Kidney epithelial cell (primary cell): ENCODE data around the gene LGALS1. TPM values are rescaled to one million over a fixed set of nuclear protein-coding genes. Genes with fewer than 3 reads are reported as not detected.

Experiments
- DNase-seq: peaks from one replicate; pipeline ENCODE4 v3.0.0-alpha.2; 2010; ENCODE audit warnings: low read depth
- H3K27me3 ChIP-seq: 2 replicates; pipeline ENCODE4 v1.6.0; 2011; ENCODE audit warnings: low read length; ENCODE audit not compliant: control insufficient read depth, insufficient read depth
- H3K36me3 ChIP-seq: 2 replicates; pipeline ENCODE4 v1.5.1; 2011; ENCODE audit warnings: low read length; ENCODE audit not compliant: control insufficient read depth, insufficient read depth
- H3K4me3 ChIP-seq: 2 replicates; pipeline ENCODE4 v1.5.1; 2011; ENCODE audit warnings: low read depth, mild to moderate bottlenecking, control low read depth, low read length
- total RNA-seq: library from RNA; depleted of rRNA; stranded (reverse); fragments of >200 nt; gene quantifications from 2 replicates; pipeline ENCODE4 v1.2.3, GENCODE V29; 2015
- TF ChIP-seq, protein P1 (sequence below): IDR thresholded peaks from 2 replicates; pipeline ENCODE4 v1.5.1; 2011; ENCODE audit warnings: mild to moderate bottlenecking, moderate library complexity, low read length, control low read depth, inconsistent platforms; ENCODE audit not compliant: insufficient read depth, poor library complexity, severe bottlenecking

The LGALS1 gene
- total RNA-seq, 1 donor from 2014 or later, result 806 TPM

DNA sequence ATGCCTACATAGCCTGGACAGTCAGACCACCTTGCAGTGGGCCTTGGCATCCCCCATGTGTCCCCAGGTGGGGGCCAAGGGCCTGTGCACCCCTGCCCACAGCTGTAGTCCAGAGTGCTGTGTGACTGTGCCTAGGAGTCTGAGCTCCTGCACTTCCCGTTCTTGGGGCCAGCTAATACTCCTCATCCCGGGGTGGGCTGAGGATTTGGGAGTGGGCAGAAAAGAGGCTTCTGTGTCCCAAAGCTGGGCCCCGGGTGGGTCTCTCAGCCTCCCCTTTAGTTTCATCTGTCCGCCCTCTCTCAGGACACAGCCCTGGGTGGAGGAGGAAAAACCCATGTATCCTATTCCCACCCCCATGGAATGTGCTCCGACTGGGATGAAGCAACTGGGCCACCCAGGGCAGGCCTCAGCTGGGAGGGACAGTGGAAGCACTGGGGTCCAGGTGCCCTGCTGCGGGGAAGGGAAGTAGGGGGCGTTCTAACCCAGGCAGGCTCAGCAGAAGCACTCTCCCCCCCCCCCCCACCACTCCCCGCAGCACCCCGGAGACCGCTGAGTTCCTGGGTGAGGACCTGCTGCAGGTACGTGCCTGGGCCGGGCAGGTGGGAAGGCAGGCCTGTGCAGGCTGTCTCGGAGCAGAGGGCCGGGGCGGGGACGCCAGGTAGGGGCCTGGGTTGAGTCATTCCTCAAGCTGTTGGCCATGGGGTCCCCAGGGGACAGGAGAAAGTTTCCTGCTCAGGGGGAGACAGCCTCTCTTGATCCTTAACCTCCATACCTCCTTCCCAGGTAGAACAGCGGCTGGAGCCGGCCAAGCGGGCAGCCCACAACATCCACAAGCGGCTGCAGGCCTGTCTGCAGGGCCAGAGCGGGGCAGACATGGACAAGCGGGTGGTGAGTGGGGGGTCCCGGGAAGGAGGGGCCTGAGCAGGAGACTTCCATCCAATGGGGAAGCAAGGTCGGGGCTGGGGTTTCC lies 34.6 kb upstream of the LGALS1 start:
- TF ChIP-seq, protein P1, sequence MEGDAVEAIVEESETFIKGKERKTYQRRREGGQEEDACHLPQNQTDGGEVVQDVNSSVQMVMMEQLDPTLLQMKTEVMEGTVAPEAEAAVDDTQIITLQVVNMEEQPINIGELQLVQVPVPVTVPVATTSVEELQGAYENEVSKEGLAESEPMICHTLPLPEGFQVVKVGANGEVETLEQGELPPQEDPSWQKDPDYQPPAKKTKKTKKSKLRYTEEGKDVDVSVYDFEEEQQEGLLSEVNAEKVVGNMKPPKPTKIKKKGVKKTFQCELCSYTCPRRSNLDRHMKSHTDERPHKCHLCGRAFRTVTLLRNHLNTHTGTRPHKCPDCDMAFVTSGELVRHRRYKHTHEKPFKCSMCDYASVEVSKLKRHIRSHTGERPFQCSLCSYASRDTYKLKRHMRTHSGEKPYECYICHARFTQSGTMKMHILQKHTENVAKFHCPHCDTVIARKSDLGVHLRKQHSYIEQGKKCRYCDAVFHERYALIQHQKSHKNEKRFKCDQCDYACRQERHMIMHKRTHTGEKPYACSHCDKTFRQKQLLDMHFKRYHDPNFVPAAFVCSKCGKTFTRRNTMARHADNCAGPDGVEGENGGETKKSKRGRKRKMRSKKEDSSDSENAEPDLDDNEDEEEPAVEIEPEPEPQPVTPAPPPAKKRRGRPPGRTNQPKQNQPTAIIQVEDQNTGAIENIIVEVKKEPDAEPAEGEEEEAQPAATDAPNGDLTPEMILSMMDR, result no peak
- DNase-seq, result no peak
- H3K27me3 ChIP-seq, result no peaks in the 10 kb centered on the region
- H3K36me3 ChIP-seq, result no peaks in the 10 kb centered on the region
- peak overlapping the region; percentile 65 for H3K4me3 ChIP-seq

DNA sequence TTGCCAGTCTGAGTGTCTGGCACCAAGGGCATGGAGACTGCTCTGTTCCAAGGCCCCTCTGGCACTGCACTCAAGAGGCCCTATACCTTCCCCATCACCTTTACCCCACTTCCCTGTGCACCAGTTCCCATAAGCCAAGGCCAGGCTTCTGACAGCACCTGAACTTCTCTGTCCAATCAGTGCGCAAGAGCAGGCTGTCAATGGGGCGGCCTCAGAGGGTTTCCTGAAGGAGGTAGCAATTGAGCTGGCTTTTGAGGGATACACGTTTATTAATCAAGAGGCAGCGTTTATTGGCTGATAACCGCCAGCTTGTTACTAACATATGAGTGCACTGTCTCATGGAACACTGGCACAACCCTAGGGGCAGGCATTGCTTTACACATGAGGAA lies 33.9 kb upstream of the LGALS1 start:
- DNase-seq, result no peak
- Histone ChIP-seq H3K27me3 (no peaks in the 10 kb centered on the region), H3K4me3 (no peak overlapping the region), H3K36me3 (no peaks in the 10 kb centered on the region)
- TF ChIP-seq, protein P1, result no peak

DNA sequence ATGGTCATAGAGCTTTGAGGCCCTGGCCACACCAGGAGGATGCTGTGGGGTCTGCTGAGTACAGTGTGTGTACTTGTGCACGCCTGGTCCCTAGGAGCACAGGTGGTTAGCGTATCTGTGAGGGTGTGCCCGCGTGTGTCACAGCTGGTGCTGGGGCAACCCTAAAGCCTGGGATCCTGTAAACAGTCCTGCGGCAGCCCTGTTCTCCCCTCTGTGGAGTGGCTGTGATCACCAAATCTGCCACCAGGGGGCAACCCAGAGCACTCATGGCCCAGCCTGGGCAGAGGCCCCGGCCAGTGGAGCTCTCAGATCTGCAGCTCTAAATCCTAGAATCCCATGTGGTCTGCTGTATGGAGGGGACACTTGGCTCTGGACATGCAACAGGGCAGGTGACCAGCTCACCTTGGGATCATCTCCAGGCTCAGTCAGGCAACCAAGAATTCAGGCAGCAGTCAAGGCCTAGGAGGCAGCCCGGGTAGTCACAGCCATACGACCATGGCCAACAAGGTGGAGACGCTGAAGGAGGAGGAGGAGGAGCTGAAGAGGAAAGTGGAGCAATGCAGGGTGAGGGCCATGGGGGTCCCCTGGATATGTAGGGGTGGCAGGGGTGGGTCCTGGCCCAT lies 32.1 kb upstream of the LGALS1 start:
- no peak for DNase-seq

DNA sequence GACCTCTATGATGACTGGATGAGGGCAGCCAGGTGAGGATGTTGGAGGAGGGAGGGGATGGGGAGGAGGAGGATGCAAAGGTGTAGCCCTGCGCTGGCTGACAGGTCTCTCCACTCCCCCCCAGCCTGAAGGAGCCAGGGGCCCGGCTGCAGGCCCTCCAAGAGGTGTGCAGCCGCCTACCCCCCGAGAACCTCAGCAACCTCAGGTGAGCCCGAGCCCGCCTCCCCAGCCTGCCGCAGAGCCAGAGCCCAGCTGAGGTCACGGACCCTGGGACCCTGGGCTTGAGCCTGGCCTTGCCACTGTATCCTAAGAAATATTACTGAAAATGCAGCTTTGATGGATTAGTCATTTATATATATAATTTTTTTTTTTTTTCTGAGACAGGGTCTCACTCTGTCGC lies 28.1 kb upstream of the LGALS1 start:
- TF ChIP-seq, protein P1, result no peak
- Histone ChIP-seq H3K4me3 (no peak overlapping the region), H3K27me3 (no peaks in the 10 kb centered on the region), H3K36me3 (peaks cover 4% of the 10 kb centered on the region)
- DNase-seq, result no peak

More for the DNA sequence above, 32.1 kb upstream of the LGALS1 start:
- TF ChIP-seq, protein P1, result peak; percentile 90
- Histone ChIP-seq H3K36me3 (no peaks in the 10 kb centered on the region), H3K4me3 (no peak overlapping the region), H3K27me3 (no peaks in the 10 kb centered on the region)

DNA sequence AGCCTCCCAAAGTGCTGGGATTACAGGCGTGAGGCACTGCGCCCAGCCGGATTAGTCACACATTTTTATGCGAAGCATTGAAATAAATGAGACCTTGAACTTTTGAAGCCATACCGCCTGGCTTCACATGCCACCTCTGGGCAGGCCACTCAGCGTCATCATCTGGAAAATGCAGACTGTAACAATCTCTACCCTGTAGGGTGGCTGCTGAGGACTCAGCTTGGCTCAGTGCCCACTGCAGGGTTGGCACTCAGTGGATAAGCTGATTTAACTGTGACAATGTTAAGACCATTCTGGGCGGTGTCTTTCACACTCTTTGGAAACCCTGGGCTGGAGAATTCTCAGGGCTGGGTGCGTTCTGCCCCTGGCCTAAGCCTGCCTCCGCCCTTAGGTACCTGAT lies 27.5 kb upstream of the LGALS1 start:
- H3K4me3 ChIP-seq, result no peak overlapping the region
- DNase-seq, result no peak
- H3K36me3 ChIP-seq, result peaks cover 4% of the 10 kb centered on the region
- H3K27me3 ChIP-seq, result no peaks in the 10 kb centered on the region
- TF ChIP-seq, protein P1, result no peak
